Fibroblast of mammary gland (primary cell): ENCODE measurements around the gene CERK.

ENCODE experiments used
- DNase-seq: peaks from one replicate; pipeline ENCODE4 v3.0.0-alpha.2; 2010; ENCODE audit warnings: low read depth
- H3K4me3 ChIP-seq: 2 replicates; pipeline ENCODE4 v1.5.1; 2011; ENCODE audit warnings: low read depth, mild to moderate bottlenecking, low read length, moderate library complexity; ENCODE audit not compliant: control insufficient read depth
- CTCF ChIP-seq: conservative IDR thresholded peaks from 2 replicates; pipeline ENCODE4 v1.5.1; 2011; ENCODE audit warnings: low read depth, low read length, inconsistent platforms; ENCODE audit not compliant: control insufficient read depth, insufficient read depth

The CERK gene

GRCh38 chr22:46656856-46657654 lies 81.0 kb downstream of the CERK start:
- TF ChIP-seq CTCF, result no peak
- DNase-seq, result no peak
- no peak overlapping the region for H3K4me3 ChIP-seq

- no peak for TF ChIP-seq CTCF
- DNase-seq, result no peak
These were observed 82.0 kb downstream of the CERK start for GRCh38 chr22:46655861-46656608.

GRCh38 chr22:46654927-46655595 lies 83.0 kb downstream of the CERK start:
- no peak for DNase-seq
- no peak for TF ChIP-seq CTCF
- H3K4me3 ChIP-seq, result no peak overlapping the region

More at GRCh38 chr22:46655861-46656608, 82.0 kb downstream of the CERK start:
- H3K4me3 ChIP-seq, result no peak overlapping the region

GRCh38 chr22:46654426-46654825 lies 83.6 kb downstream of the CERK start:
- no peak for DNase-seq
- no peak for TF ChIP-seq CTCF
- no peak overlapping the region for H3K4me3 ChIP-seq

- H3K4me3 ChIP-seq, result no peak overlapping the region
- TF ChIP-seq CTCF, result no peak
- DNase-seq, result no peak
These were observed 84.5 kb downstream of the CERK start for GRCh38 chr22:46653596-46653995.

- no peak for TF ChIP-seq CTCF
- no peak overlapping the region for H3K4me3 ChIP-seq
- peak; percentile 64 for DNase-seq
These were observed 85.2 kb downstream of the CERK start for GRCh38 chr22:46652847-46653331.
